Nephron (organoid): ENCODE results near the gene PPARG.

Experiments used
- H3K27ac Mint-ChIP-seq, 3 experiments: 2 replicates each; pipeline ENCODE4 v1.8.0; 2020; ENCODE audit warnings: mixed read lengths in 3 of 3, mild to moderate bottlenecking in 2 of 3, moderate library complexity in 1 of 3
- H3K27me3 Mint-ChIP-seq: 2 replicates; pipeline ENCODE4 v1.8.0; 2021; ENCODE audit warnings: low read depth, mild to moderate bottlenecking, moderate library complexity, mixed read lengths
- H3K36me3 Mint-ChIP-seq: 2 replicates; pipeline ENCODE4 v1.8.0; 2020; ENCODE audit warnings: low read depth, mixed read lengths
- H3K4me1 Mint-ChIP-seq: 2 replicates; pipeline ENCODE4 v1.8.0; 2020; ENCODE audit warnings: mixed read lengths
- H3K4me3 Mint-ChIP-seq, 3 experiments: 2 replicates each; pipeline ENCODE4 v1.8.0; 2020; ENCODE audit warnings: mild to moderate bottlenecking in 3 of 3, mixed read lengths in 3 of 3, moderate library complexity in 2 of 3
- H3K9me3 Mint-ChIP-seq: 2 replicates; pipeline ENCODE4 v1.8.0; 2020; ENCODE audit warnings: mixed read lengths
- TF ChIP-seq, protein P1 (sequence below), 3 experiments: fragments of 200-600 bp; sonication (generic); IDR thresholded peaks; one replicate each; pipeline ENCODE4 v1.5.0; 2021; ENCODE audit warnings: antibody characterized with exemption in 3 of 3; ENCODE audit not compliant: unreplicated experiment in 3 of 3

The PPARG gene

DNA sequence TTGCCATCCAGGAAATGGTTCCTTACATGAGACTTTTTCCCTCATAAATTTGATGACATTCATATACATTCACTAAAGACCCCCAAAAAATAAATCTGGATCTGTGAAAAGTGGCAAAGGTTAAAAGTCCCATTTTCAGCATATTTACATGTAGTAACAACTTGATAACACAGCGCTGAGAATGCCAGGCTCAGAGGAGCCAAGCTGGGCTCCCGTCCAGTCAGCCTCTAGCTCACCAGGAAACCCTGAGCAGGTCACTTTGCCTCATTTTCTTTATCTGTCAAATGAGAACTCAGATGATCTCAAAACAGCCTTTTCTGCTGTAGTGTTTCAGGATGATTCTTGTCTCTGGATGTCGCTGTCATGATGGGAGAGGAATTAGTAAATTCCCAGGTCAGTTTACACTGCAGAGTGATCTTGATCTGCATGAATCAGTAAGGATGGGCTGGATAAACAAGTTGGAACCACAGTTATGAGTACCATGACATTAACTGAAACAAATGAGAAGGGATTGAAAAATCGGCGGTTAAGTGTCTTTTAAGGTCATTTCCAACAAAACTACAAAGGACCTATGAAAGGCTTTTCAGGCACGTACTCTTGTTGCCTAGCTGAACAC lies 82.8 kb downstream of the PPARG start:
- Mint-ChIP-seq H3K27me3 (peaks cover 9% of the 10 kb centered on the region), H3K9me3 (peaks cover 1% of the 10 kb centered on the region), H3K4me1 (peaks cover 5% of the 10 kb centered on the region), H3K4me3 (no peak overlapping the region), H3K36me3 (no peaks in the 10 kb centered on the region), H3K27ac (peak overlapping the region in 1 of 3 experiments; percentile 4)
- TF ChIP-seq, protein P1, sequence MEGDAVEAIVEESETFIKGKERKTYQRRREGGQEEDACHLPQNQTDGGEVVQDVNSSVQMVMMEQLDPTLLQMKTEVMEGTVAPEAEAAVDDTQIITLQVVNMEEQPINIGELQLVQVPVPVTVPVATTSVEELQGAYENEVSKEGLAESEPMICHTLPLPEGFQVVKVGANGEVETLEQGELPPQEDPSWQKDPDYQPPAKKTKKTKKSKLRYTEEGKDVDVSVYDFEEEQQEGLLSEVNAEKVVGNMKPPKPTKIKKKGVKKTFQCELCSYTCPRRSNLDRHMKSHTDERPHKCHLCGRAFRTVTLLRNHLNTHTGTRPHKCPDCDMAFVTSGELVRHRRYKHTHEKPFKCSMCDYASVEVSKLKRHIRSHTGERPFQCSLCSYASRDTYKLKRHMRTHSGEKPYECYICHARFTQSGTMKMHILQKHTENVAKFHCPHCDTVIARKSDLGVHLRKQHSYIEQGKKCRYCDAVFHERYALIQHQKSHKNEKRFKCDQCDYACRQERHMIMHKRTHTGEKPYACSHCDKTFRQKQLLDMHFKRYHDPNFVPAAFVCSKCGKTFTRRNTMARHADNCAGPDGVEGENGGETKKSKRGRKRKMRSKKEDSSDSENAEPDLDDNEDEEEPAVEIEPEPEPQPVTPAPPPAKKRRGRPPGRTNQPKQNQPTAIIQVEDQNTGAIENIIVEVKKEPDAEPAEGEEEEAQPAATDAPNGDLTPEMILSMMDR (IDR thresholded peaks at IDR 0.05; ENCODE audit: unreplicated experiment in 3 of 3): no peak

GRCh38 chr3:12372741-12373280 lies 83.9 kb downstream of the PPARG start:
- TF ChIP-seq, protein P1 (IDR thresholded peaks at IDR 0.05; ENCODE audit: unreplicated experiment in 3 of 3): no peak
- Mint-ChIP-seq H3K27ac (no peak overlapping the region), H3K4me3 (no peak overlapping the region), H3K36me3 (no peaks in the 10 kb centered on the region), H3K9me3 (no peaks in the 10 kb centered on the region), H3K27me3 (peaks cover 14% of the 10 kb centered on the region), H3K4me1 (peaks cover 5% of the 10 kb centered on the region)

GRCh38 chr3:12375572-12375971 lies 86.7 kb downstream of the PPARG start:
- H3K4me3 Mint-ChIP-seq: no peak overlapping the region

GRCh38 chr3:12379640-12380429 lies 91.0 kb downstream of the PPARG start:
- TF ChIP-seq, protein P1 (IDR thresholded peaks at IDR 0.05; ENCODE audit: unreplicated experiment in 3 of 3): no peak
- no peaks in the 10 kb centered on the region for H3K36me3 Mint-ChIP-seq
- H3K4me3 Mint-ChIP-seq: no peak overlapping the region
- no peak overlapping the region for H3K27ac Mint-ChIP-seq
- H3K27me3 Mint-ChIP-seq: peaks cover 14% of the 10 kb centered on the region
- no peaks in the 10 kb centered on the region for H3K4me1 Mint-ChIP-seq
- no peaks in the 10 kb centered on the region for H3K9me3 Mint-ChIP-seq

More at GRCh38 chr3:12375572-12375971, 86.7 kb downstream of the PPARG start:
- TF ChIP-seq, protein P1 (IDR thresholded peaks at IDR 0.05; ENCODE audit: unreplicated experiment in 3 of 3): no peak
- Mint-ChIP-seq H3K36me3 (no peaks in the 10 kb centered on the region), H3K27me3 (peaks cover 23% of the 10 kb centered on the region), H3K9me3 (no peaks in the 10 kb centered on the region), H3K27ac (no peak overlapping the region), H3K4me1 (no peaks in the 10 kb centered on the region)

DNA sequence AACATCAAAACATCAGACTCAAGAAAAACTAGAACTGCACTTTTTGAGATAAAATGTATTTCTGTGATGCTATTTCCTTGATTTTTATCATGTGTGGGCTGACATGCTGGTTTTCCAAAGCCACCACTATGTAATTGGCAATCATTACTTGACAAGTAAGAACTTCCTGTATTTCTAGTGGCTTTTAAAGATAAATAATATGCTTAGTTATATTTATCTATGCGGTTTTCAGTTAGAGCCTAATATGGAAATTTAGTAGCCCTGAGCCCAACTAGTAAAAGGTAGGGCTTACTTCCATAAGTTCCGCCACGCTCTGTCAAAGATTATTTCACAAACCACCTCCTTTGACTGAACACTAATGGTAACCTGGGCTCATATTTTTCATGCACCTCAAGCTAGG lies 91.6 kb downstream of the PPARG start:
- Mint-ChIP-seq H3K4me3 (no peak overlapping the region), H3K36me3 (no peaks in the 10 kb centered on the region), H3K27me3 (peaks cover 14% of the 10 kb centered on the region), H3K4me1 (no peaks in the 10 kb centered on the region), H3K9me3 (no peaks in the 10 kb centered on the region), H3K27ac (no peak overlapping the region)
- TF ChIP-seq, protein P1 (IDR thresholded peaks at IDR 0.05; ENCODE audit: unreplicated experiment in 3 of 3): no peak
